Lower lobe of right lung (tissue), 2 donors: ENCODE measurements around the gene KIAA0586. TPM values are rescaled to one million over a fixed set of nuclear protein-coding genes. Genes with fewer than 3 reads are reported as not detected.

Experiments used
- ATAC-seq, 2 donors: fragments of 200-7000 bp; cut with Tn5 transposase; one replicate each; pipeline ENCODE4 v1.9.1; 2020 to 2022; ENCODE audit warnings: mild to moderate bottlenecking in 2 of 2, moderate library complexity in 2 of 2
- DNase-seq: peaks from one replicate; pipeline ENCODE4 v3.0.0-alpha.2; 2020
- H3K27ac ChIP-seq: fragments of 200-600 bp; one replicate; pipeline ENCODE4 v1.8.0; 2022
- H3K27me3 ChIP-seq: fragments of 200-600 bp; one replicate; pipeline ENCODE4 v1.8.0; 2022; ENCODE audit warnings: low read depth
- H3K36me3 ChIP-seq: fragments of 200-600 bp; one replicate; pipeline ENCODE4 v1.8.0; 2022; ENCODE audit warnings: mild to moderate bottlenecking
- H3K4me1 ChIP-seq: fragments of 200-600 bp; one replicate; pipeline ENCODE4 v1.8.0; 2022
- H3K4me3 ChIP-seq: fragments of 200-600 bp; one replicate; pipeline ENCODE4 v1.8.0; 2022; ENCODE audit warnings: mild to moderate bottlenecking
- H3K9me3 ChIP-seq: fragments of 200-600 bp; one replicate; pipeline ENCODE4 v1.8.0; 2022
- intact Hi-C: fragments of 100-400 bp; cut with DNase I; formaldehyde crosslinking; loops from one replicate; pipeline ENCODE4 v1.11.0; 2022
- total RNA-seq: library from RNA; stranded (reverse); fragmentation: NEBNext Ultra II Directional; extraction: Animal tissue kit (Norgen Biotek cat#: 25700); gene quantifications from one replicate; pipeline ENCODE4 v1.2.1, GENCODE V29; 2021
- TF ChIP-seq, protein P1 (sequence below): fragments of 200-600 bp; IDR thresholded peaks from one replicate; pipeline ENCODE4 v1.8.0; 2022; ENCODE audit warnings: antibody characterized with exemption, mild to moderate bottlenecking
- donor health status: DM: no; HTN: yes; CAD: no; lungs with severe emphysema.

KIAA0586 gene
- total RNA-seq, 1 donor from 2014 or later: 13.8 TPM

DNA sequence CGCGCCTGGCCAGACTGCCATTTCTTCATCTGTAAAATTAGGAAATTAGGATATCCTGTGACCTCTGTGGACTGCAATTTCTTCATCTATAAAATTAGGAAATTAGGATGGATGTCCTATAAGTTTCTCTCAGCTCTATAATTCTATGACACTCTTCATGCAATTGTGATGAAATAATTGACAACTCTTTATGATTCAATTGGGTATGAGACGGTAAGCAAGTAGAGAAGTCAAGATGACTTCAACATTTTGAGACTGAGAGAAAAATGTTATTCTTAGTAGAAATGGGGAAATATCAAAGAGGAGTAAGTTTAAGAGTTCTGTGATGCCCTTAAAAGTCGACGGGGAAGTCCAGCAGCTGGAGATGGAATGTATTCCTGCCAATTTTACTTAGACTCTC, 12.0 kb downstream of the KIAA0586 start:
- Histone ChIP-seq H3K27me3 (no peaks in the 10 kb centered on the region), H3K9me3 (no peaks in the 10 kb centered on the region), H3K36me3 (peaks cover 66% of the 10 kb centered on the region), H3K27ac (no peak overlapping the region), H3K4me3 (no peak overlapping the region), H3K4me1 (no peaks in the 10 kb centered on the region)
- DNase-seq (no peak), ATAC-seq (peak in 1 of 2 donors; percentile 37)
- TF ChIP-seq, protein P1, sequence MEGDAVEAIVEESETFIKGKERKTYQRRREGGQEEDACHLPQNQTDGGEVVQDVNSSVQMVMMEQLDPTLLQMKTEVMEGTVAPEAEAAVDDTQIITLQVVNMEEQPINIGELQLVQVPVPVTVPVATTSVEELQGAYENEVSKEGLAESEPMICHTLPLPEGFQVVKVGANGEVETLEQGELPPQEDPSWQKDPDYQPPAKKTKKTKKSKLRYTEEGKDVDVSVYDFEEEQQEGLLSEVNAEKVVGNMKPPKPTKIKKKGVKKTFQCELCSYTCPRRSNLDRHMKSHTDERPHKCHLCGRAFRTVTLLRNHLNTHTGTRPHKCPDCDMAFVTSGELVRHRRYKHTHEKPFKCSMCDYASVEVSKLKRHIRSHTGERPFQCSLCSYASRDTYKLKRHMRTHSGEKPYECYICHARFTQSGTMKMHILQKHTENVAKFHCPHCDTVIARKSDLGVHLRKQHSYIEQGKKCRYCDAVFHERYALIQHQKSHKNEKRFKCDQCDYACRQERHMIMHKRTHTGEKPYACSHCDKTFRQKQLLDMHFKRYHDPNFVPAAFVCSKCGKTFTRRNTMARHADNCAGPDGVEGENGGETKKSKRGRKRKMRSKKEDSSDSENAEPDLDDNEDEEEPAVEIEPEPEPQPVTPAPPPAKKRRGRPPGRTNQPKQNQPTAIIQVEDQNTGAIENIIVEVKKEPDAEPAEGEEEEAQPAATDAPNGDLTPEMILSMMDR: no peak
- intact Hi-C loops: no loop called here

DNA sequence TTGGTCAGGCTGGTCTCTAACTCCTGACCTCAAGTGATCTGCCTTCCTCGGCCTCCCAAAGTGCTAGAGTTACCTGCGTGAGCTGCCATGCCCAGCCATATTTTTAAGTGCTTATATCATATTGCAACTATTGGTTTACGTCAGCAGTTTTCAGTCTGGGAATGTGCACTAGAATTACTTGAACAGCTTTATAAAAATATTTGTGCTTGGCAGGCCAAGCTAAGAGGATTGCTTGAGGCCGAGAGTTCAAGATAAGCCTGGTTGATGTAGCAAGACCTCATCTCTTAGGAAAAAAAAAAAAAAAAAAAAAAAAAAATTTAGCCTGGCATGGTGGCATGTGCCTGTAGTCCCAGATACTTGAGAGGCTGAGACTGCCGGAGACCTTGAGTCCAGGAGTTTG, 17.1 kb downstream of the KIAA0586 start:
- H3K27me3 ChIP-seq: no peaks in the 10 kb centered on the region
- DNase-seq (no peak), ATAC-seq (peak; percentile 89 to 95)
- no peaks in the 10 kb centered on the region for H3K4me1 ChIP-seq
- no peak overlapping the region for H3K4me3 ChIP-seq
- peak overlapping the region; percentile 48 for H3K27ac ChIP-seq
- intact Hi-C loops: no loop called here
- TF ChIP-seq, protein P1: no peak
- no peaks in the 10 kb centered on the region for H3K9me3 ChIP-seq
- H3K36me3 ChIP-seq: peaks cover 83% of the 10 kb centered on the region

DNA sequence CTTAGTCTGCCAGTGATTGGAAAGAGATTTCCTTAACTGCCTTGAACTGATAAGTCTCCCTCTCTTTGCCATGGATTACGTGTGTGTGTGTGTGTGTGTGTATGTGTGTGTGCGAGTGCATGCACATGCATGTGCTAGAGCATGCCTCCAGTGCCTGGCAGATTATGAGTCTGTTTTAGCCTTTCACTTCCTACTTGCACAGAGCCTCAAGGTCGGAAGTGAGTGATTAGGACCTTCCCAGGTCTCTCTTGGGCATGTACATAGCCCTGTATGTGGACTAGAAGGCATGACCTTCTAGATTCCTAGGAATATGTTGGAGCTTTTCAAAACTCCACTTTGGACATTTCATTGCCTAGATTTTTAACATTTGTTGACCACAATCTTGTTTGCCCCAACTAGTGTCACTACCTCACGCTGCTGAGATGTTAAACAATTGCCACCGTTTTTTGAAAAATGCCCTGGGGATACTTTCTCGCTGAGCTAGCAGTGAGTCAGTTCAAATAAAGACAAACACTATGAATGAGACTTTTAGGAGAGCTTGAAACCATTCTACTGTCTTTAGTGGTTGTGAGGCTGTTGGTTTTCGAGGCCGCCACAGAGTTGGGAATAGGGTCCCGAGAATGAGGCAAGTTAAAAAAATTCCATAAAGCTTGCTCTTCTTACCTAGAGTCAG, 28.2 kb downstream of the KIAA0586 start:
- Histone ChIP-seq H3K4me3 (no peak overlapping the region), H3K9me3 (no peaks in the 10 kb centered on the region), H3K36me3 (peaks cover 79% of the 10 kb centered on the region), H3K27me3 (no peaks in the 10 kb centered on the region), H3K4me1 (no peaks in the 10 kb centered on the region), H3K27ac (no peak overlapping the region)
- TF ChIP-seq, protein P1: no peak
- ATAC-seq: no peak
- intact Hi-C loops: no loop called here
- DNase-seq: no peak

DNA sequence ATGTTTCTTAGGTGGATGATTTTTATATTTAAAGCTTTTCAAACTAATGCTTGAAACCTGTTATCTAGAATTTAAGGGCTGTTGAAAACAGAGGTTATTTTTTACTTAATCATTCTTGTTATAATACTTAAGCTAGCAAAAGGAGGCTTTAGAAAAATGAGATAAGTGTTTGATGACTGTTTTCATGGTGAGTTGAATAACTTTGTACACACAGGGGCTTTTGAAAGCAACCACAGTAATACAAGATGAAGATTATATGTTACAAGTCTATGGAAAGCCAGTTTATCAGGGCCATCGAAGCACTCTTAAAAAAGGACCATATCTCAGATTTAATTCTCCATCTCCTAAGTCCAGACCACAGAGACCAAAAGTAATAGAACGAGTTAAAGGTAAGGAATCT, 33.3 kb downstream of the KIAA0586 start:
- peak in 1 of 2 donors; percentile 67 for ATAC-seq
- Histone ChIP-seq H3K36me3 (peaks cover 71% of the 10 kb centered on the region), H3K4me1 (no peaks in the 10 kb centered on the region)

DNA sequence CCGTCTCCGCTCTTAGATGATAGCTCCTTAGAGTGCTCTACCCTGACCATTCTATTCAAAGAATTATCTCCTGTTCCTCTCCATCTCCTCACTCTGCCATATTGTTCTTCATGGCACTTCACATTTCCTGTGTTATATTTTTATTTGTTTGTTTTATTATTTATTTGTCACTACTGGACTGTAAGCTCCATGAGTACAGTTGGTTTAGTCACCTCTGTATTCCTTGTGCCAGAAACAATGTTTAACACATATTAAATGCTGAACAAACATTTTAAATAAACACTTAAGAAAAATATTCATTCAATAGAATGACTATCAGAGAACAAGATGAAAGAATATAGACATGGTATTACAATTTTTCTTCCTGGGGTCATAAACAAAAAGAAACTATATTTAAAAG, 35.6 kb downstream of the KIAA0586 start:
- Histone ChIP-seq H3K9me3 (no peaks in the 10 kb centered on the region), H3K27ac (no peak overlapping the region), H3K36me3 (peaks cover 70% of the 10 kb centered on the region), H3K4me1 (no peaks in the 10 kb centered on the region), H3K27me3 (no peaks in the 10 kb centered on the region), H3K4me3 (no peak overlapping the region)
- ATAC-seq (no peak), DNase-seq (no peak)
- TF ChIP-seq, protein P1: no peak
- intact Hi-C loops: no loop called here

More for the DNA sequence above, 33.3 kb downstream of the KIAA0586 start:
- DNase-seq: no peak
- H3K27ac ChIP-seq: no peak overlapping the region
- intact Hi-C loops: no loop called here
- no peak overlapping the region for H3K4me3 ChIP-seq
- TF ChIP-seq, protein P1: no peak
- H3K27me3 ChIP-seq: no peaks in the 10 kb centered on the region
- no peaks in the 10 kb centered on the region for H3K9me3 ChIP-seq
